AG08395 (cell line): ENCODE results near the gene CHD9NB.

ENCODE experiments used
- DNase-seq: peaks from one replicate; pipeline ENCODE4 v3.0.0; 2012; ENCODE audit warnings: mixed read lengths, low spot score

CHD9NB gene

GRCh38 chr16:53029971-53030370 lies 22.7 kb downstream of the CHD9NB start:
- no peak for DNase-seq

- DNase-seq: no peak
Measured at GRCh38 chr16:53024045-53024444, 28.7 kb downstream of the CHD9NB start.

- peak; percentile 78 for DNase-seq
Measured at GRCh38 chr16:53022374-53022773, 30.3 kb downstream of the CHD9NB start.

GRCh38 chr16:53018834-53019416 lies 33.8 kb downstream of the CHD9NB start:
- no peak for DNase-seq

GRCh38 chr16:53014287-53014686 lies 38.4 kb downstream of the CHD9NB start:
- no peak for DNase-seq

GRCh38 chr16:53007095-53007494 lies 45.6 kb downstream of the CHD9NB start:
- DNase-seq: no peak

- no peak for DNase-seq
Measured at GRCh38 chr16:52997922-52998321, 54.8 kb downstream of the CHD9NB start.

- DNase-seq: no peak
Measured at GRCh38 chr16:52994942-52995341, 57.8 kb downstream of the CHD9NB start.

GRCh38 chr16:52993179-52993578 lies 59.5 kb downstream of the CHD9NB start:
- no peak for DNase-seq

- DNase-seq: no peak
Measured at GRCh38 chr16:52991572-52991971, 61.1 kb downstream of the CHD9NB start.
